Activated CD8-positive, alpha-beta T cell treated with anti-CD3 and anti-CD28 coated beads for 36 hours (primary cell): ENCODE results near the gene PARD3. TPM values are rescaled to one million over a fixed set of nuclear protein-coding genes. Genes with fewer than 3 reads are reported as not detected.

Experiments used
- ATAC-seq: fragments of 200-7000 bp; cut with Tn5 transposase; one replicate; pipeline ENCODE4 v1.10.0; 2021; ENCODE audit warnings: mild to moderate bottlenecking, moderate library complexity
- CTCF ChIA-PET: fragments of 350-600 bp; sonication (Branson Sonifier 250); formaldehyde crosslinking; loops from one replicate; lab custom pipeline; 2021; ENCODE audit warnings: antibody characterized with exemption; lab: Charles Lee
- POLR2A ChIA-PET: fragments of 350-600 bp; sonication (Branson Sonifier 250); formaldehyde crosslinking; loops from one replicate; lab custom pipeline; 2021; ENCODE audit warnings: antibody characterized with exemption; lab: Charles Lee
- DNase-seq: peaks from one replicate; pipeline ENCODE4 v3.0.0-alpha.2; 2020
- H3K27ac Mint-ChIP-seq: one replicate; pipeline ENCODE4 v1.8.0; 2021; ENCODE audit warnings: mild to moderate bottlenecking, mixed read lengths
- H3K27me3 Mint-ChIP-seq: one replicate; pipeline ENCODE4 v1.8.0; 2021; ENCODE audit warnings: mixed read lengths
- H3K36me3 Mint-ChIP-seq: one replicate; pipeline ENCODE4 v1.8.0; 2021; ENCODE audit warnings: low read depth, mixed read lengths
- H3K4me1 Mint-ChIP-seq: one replicate; pipeline ENCODE4 v1.8.0; 2021; ENCODE audit warnings: low read depth, mixed read lengths
- H3K4me3 Mint-ChIP-seq: one replicate; pipeline ENCODE4 v1.8.0; 2021; ENCODE audit warnings: mild to moderate bottlenecking, moderate library complexity, mixed read lengths
- H3K9me3 Mint-ChIP-seq: one replicate; pipeline ENCODE4 v1.8.0; 2021; ENCODE audit warnings: mixed read lengths
- intact Hi-C: fragments of 100-400 bp; cut with micrococcal nuclease; formaldehyde crosslinking; loops from one replicate; pipeline ENCODE4 v1.10.0; 2022
- total RNA-seq, 2 experiments: library from RNA; stranded (reverse); gene quantifications; one replicate each; pipeline ENCODE4 v1.2.3, GENCODE V29; 2021
- TF ChIP-seq, protein P1 (sequence below): fragments of 200-600 bp; IDR thresholded peaks from one replicate; pipeline ENCODE4 v1.8.0; 2022; ENCODE audit warnings: antibody characterized with exemption, mild to moderate bottlenecking

PARD3 gene
- total RNA-seq, 2 experiments from 2014 or later = 1.6 to 2.0 TPM

DNA sequence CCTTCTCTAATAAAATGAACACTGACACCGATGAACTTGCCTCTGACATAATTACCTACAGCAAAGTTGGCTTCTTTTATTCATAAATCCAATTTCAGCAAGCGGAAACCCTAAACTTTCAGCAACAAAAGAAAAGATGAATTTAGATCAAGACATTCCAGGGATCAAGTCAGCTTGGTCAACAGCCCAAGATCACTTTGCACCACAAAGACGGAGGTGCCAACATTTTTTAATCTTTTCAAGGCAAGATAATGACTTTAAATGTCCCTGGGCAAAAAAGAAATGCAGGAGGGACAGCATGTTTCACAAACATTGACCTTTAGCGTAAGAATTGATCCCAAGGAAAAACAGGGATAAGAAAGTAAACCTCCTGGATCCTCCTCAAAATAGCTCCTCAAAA lies 636.9 kb downstream of the PARD3 start:
- peaks cover 2% of the 10 kb centered on the region for H3K27me3 Mint-ChIP-seq
- ChIA-PET POLR2A (no interaction called here), CTCF (no interaction called here)
- H3K4me1 Mint-ChIP-seq = no peaks in the 10 kb centered on the region
- no peaks in the 10 kb centered on the region for H3K36me3 Mint-ChIP-seq
- no peak overlapping the region for H3K4me3 Mint-ChIP-seq
- intact Hi-C loops = no loop called here
- ATAC-seq (no peak), DNase-seq (no peak)
- no peaks in the 10 kb centered on the region for H3K9me3 Mint-ChIP-seq
- no peak overlapping the region for H3K27ac Mint-ChIP-seq
- TF ChIP-seq, protein P1, sequence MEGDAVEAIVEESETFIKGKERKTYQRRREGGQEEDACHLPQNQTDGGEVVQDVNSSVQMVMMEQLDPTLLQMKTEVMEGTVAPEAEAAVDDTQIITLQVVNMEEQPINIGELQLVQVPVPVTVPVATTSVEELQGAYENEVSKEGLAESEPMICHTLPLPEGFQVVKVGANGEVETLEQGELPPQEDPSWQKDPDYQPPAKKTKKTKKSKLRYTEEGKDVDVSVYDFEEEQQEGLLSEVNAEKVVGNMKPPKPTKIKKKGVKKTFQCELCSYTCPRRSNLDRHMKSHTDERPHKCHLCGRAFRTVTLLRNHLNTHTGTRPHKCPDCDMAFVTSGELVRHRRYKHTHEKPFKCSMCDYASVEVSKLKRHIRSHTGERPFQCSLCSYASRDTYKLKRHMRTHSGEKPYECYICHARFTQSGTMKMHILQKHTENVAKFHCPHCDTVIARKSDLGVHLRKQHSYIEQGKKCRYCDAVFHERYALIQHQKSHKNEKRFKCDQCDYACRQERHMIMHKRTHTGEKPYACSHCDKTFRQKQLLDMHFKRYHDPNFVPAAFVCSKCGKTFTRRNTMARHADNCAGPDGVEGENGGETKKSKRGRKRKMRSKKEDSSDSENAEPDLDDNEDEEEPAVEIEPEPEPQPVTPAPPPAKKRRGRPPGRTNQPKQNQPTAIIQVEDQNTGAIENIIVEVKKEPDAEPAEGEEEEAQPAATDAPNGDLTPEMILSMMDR = no peak

DNA sequence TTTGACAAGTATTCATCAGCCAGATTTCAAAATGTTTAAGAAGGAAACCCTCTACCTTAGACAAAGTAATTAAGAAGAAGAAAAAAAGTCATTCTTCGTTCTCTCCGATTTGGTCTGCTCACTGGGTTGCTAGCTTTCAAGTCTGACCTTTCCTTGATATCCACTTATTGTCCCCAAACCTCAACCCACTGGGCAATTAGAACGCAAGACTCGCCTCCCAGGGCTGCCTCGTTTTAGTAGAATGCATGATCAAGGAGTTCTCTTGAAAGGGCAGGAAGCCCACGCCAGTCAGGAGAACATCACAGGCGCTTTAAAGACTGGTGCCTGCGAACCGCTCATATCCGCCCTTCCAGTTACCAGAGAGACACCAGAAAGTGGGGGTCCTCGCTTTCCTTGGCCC lies 637.7 kb downstream of the PARD3 start:
- no peak for ATAC-seq
- DNase-seq = no peak
- TF ChIP-seq, protein P1 = no peak
- H3K9me3 Mint-ChIP-seq = no peaks in the 10 kb centered on the region
- peaks cover 2% of the 10 kb centered on the region for H3K27me3 Mint-ChIP-seq
- H3K4me3 Mint-ChIP-seq = no peak overlapping the region
- CTCF ChIA-PET = no interaction called here
- intact Hi-C loops = no loop called here
- H3K4me1 Mint-ChIP-seq = no peaks in the 10 kb centered on the region
- H3K36me3 Mint-ChIP-seq = no peaks in the 10 kb centered on the region
- no peak overlapping the region for H3K27ac Mint-ChIP-seq
- POLR2A ChIA-PET = interaction anchor here (1.1 kb wide), 1 partner anchor 9 kb away, joined by 3 read pairs; no protein-coding TSS in a partner anchor

DNA sequence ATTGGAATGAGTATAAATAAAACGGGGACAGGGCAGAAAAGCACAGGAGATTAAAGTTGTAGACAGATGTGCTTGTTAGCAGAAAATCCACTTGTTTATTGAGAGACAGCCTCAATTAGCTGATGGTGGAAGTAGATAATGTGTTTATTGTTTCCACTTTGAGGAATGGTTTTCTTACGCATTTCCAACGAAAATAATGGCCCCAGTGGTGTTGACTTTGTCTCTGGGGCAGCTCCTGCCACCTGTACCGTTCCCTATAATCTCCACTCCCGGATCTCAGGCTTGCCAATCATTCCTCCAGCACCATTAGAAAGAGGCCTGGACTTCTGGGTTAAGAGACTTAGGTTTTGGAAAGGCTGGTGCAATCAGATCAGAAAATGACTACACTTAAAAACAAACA lies 638.7 kb downstream of the PARD3 start:
- ChIA-PET CTCF (no interaction called here), POLR2A (interaction anchor here (0.5 to 1.1 kb wide), 2 partner anchors 8 to 1111 kb away, joined by 3 to 4 read pairs; no protein-coding TSS in a partner anchor)
- Mint-ChIP-seq H3K27ac (no peak overlapping the region), H3K36me3 (no peaks in the 10 kb centered on the region), H3K27me3 (peaks cover 2% of the 10 kb centered on the region), H3K4me3 (no peak overlapping the region), H3K4me1 (no peaks in the 10 kb centered on the region), H3K9me3 (no peaks in the 10 kb centered on the region)
- DNase-seq (no peak), ATAC-seq (no peak)
- intact Hi-C loops = no loop called here
- TF ChIP-seq, protein P1 = no peak

DNA sequence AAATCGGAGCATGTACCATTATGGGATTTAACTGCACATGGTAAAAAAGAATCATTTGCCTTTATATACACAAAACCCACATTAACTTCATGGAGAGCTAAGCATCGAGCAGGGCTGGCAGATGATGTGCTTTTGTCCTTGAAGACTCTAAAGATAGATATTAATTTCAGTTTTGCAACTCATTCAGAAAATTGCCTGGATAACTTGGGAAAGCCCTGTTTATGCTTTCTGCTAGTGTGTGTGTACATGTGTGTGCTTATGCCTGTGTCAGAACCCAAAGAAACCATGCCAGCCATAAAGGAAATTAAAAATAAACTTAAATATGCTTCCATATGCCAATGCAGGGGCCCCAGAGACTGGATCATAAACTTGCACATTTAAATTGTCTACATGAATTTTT lies 640.0 kb downstream of the PARD3 start:
- Mint-ChIP-seq H3K36me3 (no peaks in the 10 kb centered on the region), H3K4me1 (no peaks in the 10 kb centered on the region), H3K4me3 (no peak overlapping the region), H3K27me3 (peaks cover 2% of the 10 kb centered on the region), H3K27ac (no peak overlapping the region), H3K9me3 (no peaks in the 10 kb centered on the region)
- TF ChIP-seq, protein P1 = no peak
- ATAC-seq = no peak
- ChIA-PET CTCF (no interaction called here), POLR2A (no interaction called here)
- intact Hi-C loops = no loop called here
- DNase-seq = no peak

DNA sequence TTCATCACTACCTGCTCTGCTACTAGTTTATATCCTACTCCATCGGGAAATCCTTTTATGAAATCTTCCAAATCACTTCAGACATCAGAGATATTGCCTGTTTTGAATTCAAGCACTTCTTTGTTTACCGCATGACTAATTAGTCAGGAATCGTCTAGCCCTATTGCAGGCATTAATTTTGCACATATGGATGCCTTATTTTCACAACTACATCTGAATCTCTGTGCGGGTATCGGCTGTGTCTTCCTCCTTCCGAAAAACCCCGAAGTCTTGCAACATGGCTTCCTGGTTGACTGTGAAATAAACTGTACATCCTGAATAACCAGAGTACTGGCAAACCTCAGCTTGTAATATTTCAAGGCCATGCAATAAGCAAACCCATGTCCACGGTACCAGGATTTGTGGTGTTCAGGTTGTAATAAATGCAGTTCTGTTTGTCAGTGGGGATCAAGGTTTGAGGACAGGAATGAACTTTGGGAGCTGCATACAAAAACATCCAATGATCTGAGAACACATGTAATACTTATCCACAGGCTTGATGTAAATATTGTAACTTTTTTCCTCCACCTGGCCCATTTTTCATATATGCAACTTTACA lies 642.1 kb downstream of the PARD3 start:
- no peaks in the 10 kb centered on the region for H3K36me3 Mint-ChIP-seq
- H3K9me3 Mint-ChIP-seq = no peaks in the 10 kb centered on the region
- peaks cover under 1% of the 10 kb centered on the region for H3K27me3 Mint-ChIP-seq
- CTCF ChIA-PET = no interaction called here
- H3K4me3 Mint-ChIP-seq = no peak overlapping the region
- POLR2A ChIA-PET = no interaction called here
- TF ChIP-seq, protein P1 = no peak
- intact Hi-C loops = no loop called here
- H3K4me1 Mint-ChIP-seq = no peaks in the 10 kb centered on the region
- H3K27ac Mint-ChIP-seq = no peak overlapping the region
- ATAC-seq = no peak
- no peak for DNase-seq
